Posterior cingulate gyrus (tissue), 11 donors: Measurements from ENCODE around the gene SEMA4F.
"Not testable (repeated sequence)": the region's sequence is repeated elsewhere in the genome, so short reads cannot be mapped to it uniquely, and the experiment has no call there.

Experiments
- DNase-seq, 10 donors: peaks; one replicate each; pipeline versions ENCODE4 v3.0.0 to v3.0.0-alpha.2; 2020 to 2021; ENCODE audit warnings: mixed read lengths in 3 of 10
- intact Hi-C: fragments of 100-400 bp; cut with DNase I; formaldehyde crosslinking; loops from one replicate; pipeline ENCODE4 v1.15.1; 2023

Gene SEMA4F

GRCh38 chr2:74653985-74654882 lies at the start of gene SEMA4F:
SEMA4F (plus strand) TSS chr2:74654247; CDS start chr2:74654377, 130 bp downstream.
- intact Hi-C loops: loop anchor here (10.0 kb wide), 1 partner anchor 119 kb away; no protein-coding TSS in a partner anchor
- DNase-seq: peak; percentile 94 to 99 (median 96)

GRCh38 chr2:74606927-74607326 lies 47.1 kb upstream of the SEMA4F start:
- intact Hi-C loops: no loop called here

GRCh38 chr2:74617122-74617521 lies 36.9 kb upstream of the SEMA4F start:
- no peak for DNase-seq
- intact Hi-C loops: no loop called here

More at GRCh38 chr2:74606927-74607326, 47.1 kb upstream of the SEMA4F start:
- no peak for DNase-seq

DNA sequence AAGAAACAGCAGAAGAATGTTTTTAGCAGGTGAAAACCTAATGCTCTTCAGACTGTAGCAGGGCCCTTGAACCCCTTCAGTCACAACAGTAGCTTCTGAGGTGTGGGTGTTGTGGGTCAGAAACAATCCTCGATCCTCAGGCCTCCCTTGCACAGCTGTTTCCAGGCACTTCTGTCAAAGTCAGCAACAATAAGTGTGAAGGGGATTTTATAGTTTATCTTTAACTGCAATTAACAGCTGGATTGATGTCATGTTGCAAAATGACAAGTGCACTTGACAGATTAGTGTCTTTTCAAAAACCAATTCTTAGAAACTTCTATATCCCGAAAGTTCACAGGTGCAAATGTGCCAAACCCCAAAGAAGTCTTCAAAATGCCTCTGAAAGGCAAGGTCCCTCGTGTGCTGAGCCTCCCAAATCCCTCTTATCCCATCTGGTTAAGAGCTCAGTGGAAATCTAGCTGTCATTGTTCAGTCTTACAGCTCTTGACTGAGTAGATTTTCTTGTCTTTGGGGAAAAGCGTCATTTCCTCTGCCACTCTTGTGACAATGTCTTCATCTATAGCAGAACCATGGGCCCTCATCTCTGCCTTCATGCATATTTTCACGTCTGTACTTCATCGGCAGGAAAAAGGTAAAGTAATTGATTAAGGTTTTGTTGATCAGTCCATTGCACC lies 35.5 kb upstream of the SEMA4F start:
- no peak for DNase-seq
- intact Hi-C loops: no loop called here

DNA sequence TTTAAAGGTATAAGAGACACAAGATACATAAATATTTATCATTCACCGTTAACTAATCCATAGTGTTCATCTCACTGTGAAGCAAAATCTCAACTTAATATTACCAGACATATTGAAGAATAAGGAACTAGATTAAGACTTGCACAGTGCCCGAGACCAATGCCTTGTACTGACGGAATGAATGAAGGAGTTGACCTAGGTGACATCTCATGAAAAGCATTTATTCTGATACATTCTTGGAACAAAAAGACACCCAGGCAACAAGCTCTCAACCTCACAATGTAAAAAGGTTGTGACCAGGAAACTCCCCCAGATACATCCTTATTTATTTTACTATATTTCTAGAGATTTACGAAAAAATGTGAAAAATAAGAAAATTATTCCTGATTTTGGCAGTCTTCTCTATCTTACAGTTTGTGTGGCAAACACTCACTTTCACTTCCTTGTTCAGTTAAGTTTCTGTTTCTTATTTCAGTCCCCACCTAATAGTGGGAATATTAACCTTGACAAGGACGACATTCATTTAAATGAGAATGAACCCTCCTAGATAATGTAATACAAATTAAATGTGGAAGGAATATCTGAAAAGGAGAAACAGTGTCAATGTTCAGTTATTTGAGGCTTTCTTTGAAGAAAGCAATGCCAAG lies 34.3 kb upstream of the SEMA4F start:
- intact Hi-C loops: no loop called here
- no peak for DNase-seq

GRCh38 chr2:74620671-74621070 lies 33.4 kb upstream of the SEMA4F start:
- intact Hi-C loops: no loop called here
- no peak for DNase-seq

- intact Hi-C loops: no loop called here
- no peak for DNase-seq
Measured at GRCh38 chr2:74625658-74626425, 28.2 kb upstream of the SEMA4F start.

DNA sequence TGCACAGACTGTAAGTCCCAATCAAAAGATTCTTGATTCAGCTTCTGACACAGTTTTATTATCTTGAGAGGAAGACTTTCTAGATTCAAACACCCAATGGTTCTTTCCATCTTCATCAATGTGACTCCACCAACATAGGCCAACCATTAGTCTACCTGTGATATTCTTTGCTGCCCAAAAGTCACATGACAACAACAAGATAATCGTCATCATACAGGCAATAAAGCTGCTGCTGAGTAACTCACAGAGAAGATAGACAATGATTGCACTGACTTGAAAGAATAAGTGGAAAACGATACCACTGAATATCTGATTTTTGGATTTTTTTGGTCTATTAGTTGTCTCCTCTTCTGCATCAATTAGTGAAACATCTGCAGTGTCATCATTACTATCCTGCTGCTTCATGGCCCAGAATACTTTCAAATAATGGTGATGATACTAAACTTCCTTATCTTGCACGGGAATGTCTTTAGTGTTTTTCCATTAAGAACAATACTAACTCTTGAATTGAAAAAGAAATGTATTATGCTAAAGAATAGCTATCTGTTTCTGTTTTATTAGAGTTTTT lies 25.4 kb upstream of the SEMA4F start:
- intact Hi-C loops: no loop called here
- no peak for DNase-seq

DNA sequence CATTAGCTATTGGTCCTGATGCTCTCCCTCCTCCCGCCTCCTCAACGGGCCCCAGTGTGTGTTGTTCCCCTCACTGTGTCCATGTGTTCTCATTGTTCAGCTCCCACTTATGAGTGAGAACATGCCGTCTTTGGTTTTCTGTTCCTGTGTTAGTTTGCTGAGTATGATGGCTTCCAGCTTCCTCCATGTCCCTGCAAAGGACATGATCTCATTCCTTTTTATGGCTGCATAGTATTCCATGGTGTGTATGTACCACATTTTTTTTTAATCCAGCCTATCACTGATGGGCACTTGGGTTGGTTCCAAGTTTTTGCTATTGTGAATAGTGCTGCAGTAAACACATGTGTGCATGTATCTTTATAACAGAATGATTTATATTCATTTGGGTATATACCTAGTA lies 23.6 kb upstream of the SEMA4F start:
- DNase-seq, intact Hi-C loops: not testable (repeated sequence)

DNA sequence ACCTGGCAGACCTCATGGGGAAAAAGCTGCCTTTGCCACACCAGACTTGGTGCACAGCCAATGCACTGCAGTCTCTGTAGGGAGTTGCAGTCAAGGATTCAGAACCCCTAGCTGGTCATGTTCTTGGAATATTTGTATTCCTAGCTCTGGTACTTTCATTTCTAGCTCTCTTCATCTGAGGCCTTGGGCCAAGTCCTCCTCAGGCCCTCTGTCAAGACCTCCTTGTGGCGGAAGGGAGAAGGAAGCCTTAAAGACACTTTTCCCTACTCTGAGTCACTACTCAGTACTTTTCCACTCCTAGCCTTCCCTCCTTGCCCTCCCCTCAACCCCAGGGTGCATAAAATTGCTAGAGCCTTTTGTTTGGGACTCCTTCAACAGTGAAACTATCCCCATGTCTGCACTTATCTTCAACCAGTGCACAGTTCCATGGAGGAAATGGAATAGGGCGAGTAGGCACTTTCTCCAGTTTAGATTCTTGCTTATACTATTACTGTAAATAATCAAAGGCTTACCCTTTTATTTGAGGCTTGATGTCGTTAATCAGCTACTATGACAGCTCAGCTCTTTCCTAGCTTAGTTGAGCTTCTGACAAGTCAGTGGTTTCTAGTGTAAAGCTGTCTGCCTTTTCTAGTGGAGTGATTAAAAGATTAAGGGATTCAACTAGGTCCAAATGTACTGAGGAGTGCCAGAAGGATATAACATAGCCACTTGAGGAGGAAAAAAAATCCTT lies 21.7 kb upstream of the SEMA4F start:
- intact Hi-C loops: no loop called here
- no peak for DNase-seq

- intact Hi-C loops: no loop called here
- no peak for DNase-seq
Measured at GRCh38 chr2:74632939-74633312, 21.1 kb upstream of the SEMA4F start.

DNA sequence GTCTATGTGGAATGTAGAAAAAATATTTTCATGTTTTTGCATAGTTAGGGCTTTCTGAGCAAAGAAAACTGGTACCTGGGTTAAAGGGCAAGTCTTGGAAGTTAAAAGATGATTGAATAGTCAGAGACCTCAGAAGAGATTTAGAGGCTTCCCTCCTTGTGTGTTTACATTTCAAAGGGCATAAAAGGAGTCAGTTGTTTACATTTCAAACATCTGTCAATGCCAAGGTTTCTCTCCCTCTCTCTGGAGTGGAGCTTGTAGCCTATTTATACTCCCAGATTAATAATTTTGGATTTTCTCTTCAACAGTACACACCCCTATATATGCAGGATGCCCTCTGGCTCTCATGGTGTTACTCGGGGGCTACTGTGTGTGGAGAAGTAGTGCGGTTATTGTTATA lies 14.5 kb upstream of the SEMA4F start:
- no peak for DNase-seq

GRCh38 chr2:74645344-74645743 lies 8.7 kb upstream of the SEMA4F start:
- intact Hi-C loops: no loop called here
- DNase-seq: no peak

More for the DNA sequence above, 14.5 kb upstream of the SEMA4F start:
- intact Hi-C loops: no loop called here

GRCh38 chr2:74646201-74646600 lies 7.8 kb upstream of the SEMA4F start:
- intact Hi-C loops: no loop called here
- no peak for DNase-seq

DNA sequence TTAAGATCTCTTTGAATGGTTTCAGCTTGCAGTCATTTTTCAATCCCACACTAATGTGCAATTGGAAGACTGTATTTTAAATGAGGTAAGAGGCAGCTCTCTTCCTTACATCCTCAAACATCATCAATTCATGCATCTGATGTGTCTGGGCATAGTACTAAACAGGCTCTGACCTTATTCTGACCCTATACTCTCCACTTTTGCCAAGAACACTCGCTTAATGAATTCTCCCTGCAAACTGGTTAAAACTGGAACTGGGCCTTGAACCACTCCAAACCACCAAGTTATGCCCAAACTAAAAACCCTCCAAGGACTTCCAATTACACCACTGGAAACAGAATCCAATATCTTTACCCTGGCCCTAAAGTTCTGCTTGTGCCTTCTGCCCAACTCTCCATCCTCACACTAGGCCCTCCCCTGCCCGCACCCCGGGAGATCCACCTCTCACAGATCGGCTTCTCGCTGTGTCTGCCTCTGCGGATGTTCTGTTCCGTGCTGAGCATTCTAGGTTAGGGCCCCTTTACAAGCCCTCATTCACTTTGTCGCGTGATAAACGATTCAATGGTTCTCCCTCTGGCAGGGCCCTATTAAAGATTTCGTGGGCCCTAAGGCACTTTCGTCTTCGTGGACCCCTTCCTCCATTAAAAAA lies 7.1 kb upstream of the SEMA4F start:
- DNase-seq: no peak
- intact Hi-C loops: no loop called here

- intact Hi-C loops: no loop called here
- no peak for DNase-seq
Measured at GRCh38 chr2:74648009-74648443, 6.0 kb upstream of the SEMA4F start, which contains the start of gene M1AP. M1AP (minus strand) TSS chr2:74648330; CDS start chr2:74640275, 8,055 bp downstream.

- intact Hi-C loops: loop anchor here (10.0 kb wide), 1 partner anchor 119 kb away; no protein-coding TSS in a partner anchor
- DNase-seq: no peak
Measured at GRCh38 chr2:74653589-74653984, 460 bp upstream of the SEMA4F start.

DNA sequence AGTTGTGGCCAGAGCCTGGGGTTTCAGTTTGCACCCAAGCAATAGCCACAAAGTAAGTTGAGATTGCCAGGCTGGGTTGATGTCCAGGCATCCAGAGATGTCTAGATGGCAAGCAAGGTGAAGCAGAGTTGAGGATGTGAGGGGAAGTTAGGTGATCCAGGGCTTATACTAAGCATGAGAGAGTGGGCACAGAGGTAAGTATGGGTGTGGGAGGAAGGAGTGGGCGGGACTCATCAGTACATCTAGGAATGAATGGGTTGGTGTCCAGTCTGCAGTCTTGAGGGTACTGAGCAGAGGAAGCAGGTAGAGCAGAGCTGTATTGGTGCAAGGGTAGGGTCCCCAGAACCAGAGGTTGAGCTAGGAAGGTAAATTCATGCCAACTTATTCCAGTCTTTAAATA lies 1.5 kb downstream of the SEMA4F start:
- DNase-seq: no peak

DNA sequence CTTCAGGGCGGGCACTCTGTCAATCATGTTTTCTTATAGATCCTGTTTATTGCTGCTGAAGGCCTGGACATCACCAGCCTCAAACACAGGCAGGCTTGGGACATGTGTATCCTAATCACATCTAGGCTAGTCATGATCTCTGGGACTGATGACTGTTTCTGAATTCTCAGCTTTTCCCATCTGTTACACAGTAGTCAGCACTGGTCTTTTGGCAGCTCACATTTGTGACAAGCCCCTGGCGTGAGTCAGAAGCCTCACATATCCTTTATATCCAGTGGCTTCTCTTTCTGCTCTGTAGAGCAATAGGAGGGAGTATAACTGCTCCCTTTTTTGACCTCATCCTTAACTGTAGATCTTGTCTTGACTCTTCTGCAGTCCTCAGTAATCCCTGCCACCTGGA lies 4.5 kb downstream of the SEMA4F start:
- intact Hi-C loops: loop anchor here (10.0 kb wide), 1 partner anchor 124 kb away; no protein-coding TSS in a partner anchor
- no peak for DNase-seq

More for the DNA sequence above, 1.5 kb downstream of the SEMA4F start:
- intact Hi-C loops: loop anchor here (10.0 kb wide), 1 partner anchor 121 kb away; no protein-coding TSS in a partner anchor
